IMR-90 (cell line): ENCODE results near the gene C14orf119. TPM values are rescaled to one million over a fixed set of nuclear protein-coding genes. Genes with fewer than 3 reads are reported as not detected.

Experiments
- ATAC-seq: fragments of 200-7000 bp; cut with Tn5 transposase; 2 replicates; pipeline ENCODE4 v1.9.1; 2020; ENCODE audit warnings: low read depth, mild to moderate bottlenecking, moderate library complexity
- BruUV-seq: library from RNA; stranded (reverse); fragments of 400-500 nt; replicated peaks from 2 replicates; lab custom pipeline; 2021; lab: Mats Ljungman, UMichigan
- CTCF ChIA-PET: fragments of 300-600 bp; formaldehyde crosslinking; extraction: SDS; loops from one replicate; lab custom pipeline; 2021; ENCODE audit warnings: antibody characterized with exemption; lab: Yijun Ruan, JAX
- POLR2A ChIA-PET: fragments of 300-600 bp; sonication (Branson Sonifier 250); formaldehyde crosslinking; loops from one replicate; lab custom pipeline; 2022; ENCODE audit warnings: antibody characterized with exemption; ENCODE audit not compliant: unreplicated experiment; lab: Charles Lee
- DNase-seq: peaks from one replicate; pipeline ENCODE4 v3.0.0; 2013
- H2AFZ ChIP-seq: replicated peaks from 2 replicates; pipeline ENCODE3; 2013; ENCODE audit warnings: low read length, mild to moderate bottlenecking; ENCODE audit not compliant: poor library complexity
- H2AK5ac ChIP-seq: 2 replicates; pipeline ENCODE4 v1.6.1; 2013; ENCODE audit warnings: low read depth, low read length, inconsistent platforms
- H2AK9ac ChIP-seq: replicated peaks from 2 replicates; pipeline ENCODE3; 2013; ENCODE audit warnings: mild to moderate bottlenecking, low read depth, low read length, moderate library complexity; ENCODE audit not compliant: poor library complexity
- H2BK120ac ChIP-seq: 2 replicates; pipeline ENCODE4 v1.6.1; 2013; ENCODE audit warnings: low read depth, low read length, inconsistent platforms
- H2BK15ac ChIP-seq: 3 replicates; pipeline ENCODE4 v1.6.1; 2013; ENCODE audit warnings: low read depth, low read length, inconsistent platforms
- H2BK20ac ChIP-seq: 2 replicates; pipeline ENCODE4 v1.6.1; 2013; ENCODE audit warnings: low read depth, mild to moderate bottlenecking, inconsistent platforms, low read length, moderate library complexity
- H2BK5ac ChIP-seq: 2 replicates; pipeline ENCODE4 v1.6.1; 2013; ENCODE audit warnings: mild to moderate bottlenecking, low read depth, low read length, inconsistent platforms; ENCODE audit not compliant: poor library complexity, severe bottlenecking
- H3K14ac ChIP-seq: replicated peaks from 2 replicates; pipeline ENCODE4 v1.6.1; 2013; ENCODE audit warnings: low read depth, low read length, inconsistent platforms
- H3K18ac ChIP-seq: 2 replicates; pipeline ENCODE4 v1.6.1; 2013; ENCODE audit warnings: low read depth, low read length, control low read depth
- H3K23ac ChIP-seq: 2 replicates; pipeline ENCODE4 v1.6.1; 2013; ENCODE audit warnings: low read depth, low read length, inconsistent platforms
- H3K27ac ChIP-seq: 2 replicates; pipeline ENCODE4 v1.5.1; 2013; ENCODE audit warnings: mild to moderate bottlenecking, control low read depth, low read length; ENCODE audit not compliant: insufficient read depth
- H3K27me3 ChIP-seq: 2 replicates; pipeline ENCODE4 v1.6.1; 2013; ENCODE audit warnings: low read length; ENCODE audit not compliant: control insufficient read depth, insufficient read depth
- H3K36me3 ChIP-seq: 2 replicates; pipeline ENCODE4 v1.6.1; 2013; ENCODE audit warnings: low read length, mixed read lengths; ENCODE audit not compliant: control insufficient read depth, insufficient read depth
- H3K4ac ChIP-seq: 2 replicates; pipeline ENCODE4 v1.6.1; 2013; ENCODE audit warnings: low read depth, low read length, inconsistent platforms
- H3K4me1 ChIP-seq: 2 replicates; pipeline ENCODE4 v1.6.1; 2013; ENCODE audit warnings: low read length, mixed read lengths; ENCODE audit not compliant: control insufficient read depth, insufficient read depth
- H3K4me2 ChIP-seq: 2 replicates; pipeline ENCODE4 v1.6.1; 2013; ENCODE audit warnings: low read depth, mild to moderate bottlenecking, control low read depth, low read length, moderate library complexity
- H3K4me3 ChIP-seq: 2 replicates; pipeline ENCODE4 v1.5.1; 2013; ENCODE audit warnings: low read depth, mild to moderate bottlenecking, control low read depth, low read length, moderate library complexity; ENCODE audit not compliant: insufficient read depth
- H3K56ac ChIP-seq: 2 replicates; pipeline ENCODE4 v1.6.1; 2013; ENCODE audit warnings: low read length, inconsistent platforms; ENCODE audit not compliant: insufficient read depth; ENCODE audit errors: extremely low read depth
- H3K79me1 ChIP-seq, 2 experiments: 2 replicates each; pipeline ENCODE4 v1.6.1; 2013; ENCODE audit warnings: low read length in 2 of 2, inconsistent platforms in 1 of 2, low read depth in 1 of 2
- H3K9ac ChIP-seq: 2 replicates; pipeline ENCODE4 v1.6.1; 2013; ENCODE audit warnings: low read depth, low read length, control low read depth
- H3K9me1 ChIP-seq: 2 replicates; pipeline ENCODE4 v1.6.1; 2013; ENCODE audit warnings: low read length, inconsistent platforms; ENCODE audit not compliant: insufficient read depth
- H3K9me3 ChIP-seq: 2 replicates; pipeline ENCODE4 v1.6.1; 2013; ENCODE audit warnings: low read length; ENCODE audit not compliant: control insufficient read depth, insufficient read depth
- H4K20me1 ChIP-seq: 2 replicates; pipeline ENCODE4 v1.6.1; 2013; ENCODE audit warnings: low read length, inconsistent platforms; ENCODE audit not compliant: insufficient read depth
- H4K5ac ChIP-seq: 2 replicates; pipeline ENCODE4 v1.6.1; 2013; ENCODE audit warnings: mild to moderate bottlenecking, low read depth, low read length, control low read depth
- H4K8ac ChIP-seq, 2 experiments: 2 replicates each; pipeline ENCODE4 v1.6.1; 2013; ENCODE audit warnings: low read depth in 2 of 2, low read length in 2 of 2, control low read depth in 1 of 2, inconsistent platforms in 1 of 2
- H4K91ac ChIP-seq: 2 replicates; pipeline ENCODE4 v1.6.1; 2013; ENCODE audit warnings: low read depth, low read length, inconsistent platforms; ENCODE audit not compliant: insufficient read depth
- BHLHE40 ChIP-seq: fragments of 150-350 bp; IDR thresholded peaks from 2 replicates; pipeline ENCODE4 v1.6.1; 2016; ENCODE audit warnings: mild to moderate bottlenecking, low read depth, low read length
- CEBPB ChIP-seq: IDR thresholded peaks from 2 replicates; pipeline ENCODE4 v1.6.1; 2012; ENCODE audit warnings: low read depth, low read length, improper control_type of control experiment
- CHD1 ChIP-seq: IDR thresholded peaks from 2 replicates; pipeline ENCODE4 v1.6.1; 2012; ENCODE audit warnings: low read depth, low read length, improper control_type of control experiment
- CTCF ChIP-seq: conservative IDR thresholded peaks from 2 replicates; pipeline ENCODE4 v1.5.1; 2012; ENCODE audit warnings: mild to moderate bottlenecking, low read depth, low read length, improper control_type of control experiment
- ELK1 ChIP-seq: fragments of 150-350 bp; IDR thresholded peaks from 2 replicates; pipeline ENCODE4 v1.6.1; 2016; ENCODE audit warnings: low read depth, mild to moderate bottlenecking, low read length, moderate library complexity, borderline replicate concordance
- FOS ChIP-seq: fragments of 150-350 bp; IDR thresholded peaks from 2 replicates; pipeline ENCODE4 v1.6.1; 2016; ENCODE audit warnings: low read depth, low read length
- MAFK ChIP-seq: IDR thresholded peaks from 2 replicates; pipeline ENCODE4 v1.6.1; 2012; ENCODE audit warnings: low read depth, low read length, improper control_type of control experiment
- MAZ ChIP-seq: IDR thresholded peaks from 2 replicates; pipeline ENCODE4 v1.6.1; 2012; ENCODE audit warnings: low read depth, mild to moderate bottlenecking, low read length, improper control_type of control experiment, moderate library complexity, borderline replicate concordance
- MXI1 ChIP-seq: IDR thresholded peaks from 2 replicates; pipeline ENCODE4 v1.6.1; 2012; ENCODE audit warnings: low read depth, mild to moderate bottlenecking, low read length, moderate library complexity, borderline replicate concordance
- NFE2L2 ChIP-seq: fragments of 150-350 bp; IDR thresholded peaks from 2 replicates; pipeline ENCODE4 v1.6.1; 2016; ENCODE audit warnings: low read depth, mild to moderate bottlenecking, low read length
- POLR2A ChIP-seq: IDR thresholded peaks from 2 replicates; pipeline ENCODE4 v1.6.1; 2012; ENCODE audit warnings: mild to moderate bottlenecking, low read depth, low read length
- RAD21 ChIP-seq: IDR thresholded peaks from 2 replicates; pipeline ENCODE4 v1.6.1; 2012; ENCODE audit warnings: low read length, improper control_type of control experiment
- RCOR1 ChIP-seq: IDR thresholded peaks from 2 replicates; pipeline ENCODE4 v1.6.1; 2012; ENCODE audit warnings: mild to moderate bottlenecking, low read length, improper control_type of control experiment; ENCODE audit not compliant: insufficient replicate concordance
- RFX5 ChIP-seq: IDR thresholded peaks from 2 replicates; pipeline ENCODE4 v1.8.0; 2012; ENCODE audit warnings: low read depth, mild to moderate bottlenecking, low read length, moderate library complexity
- SMC3 ChIP-seq: fragments of 150-350 bp; IDR thresholded peaks from 2 replicates; pipeline ENCODE4 v1.6.1; 2016; ENCODE audit warnings: low read depth, mild to moderate bottlenecking, antibody characterized with exemption, low read length, moderate library complexity
- dilution Hi-C: fragments of 300-500 bp; cut with HindIII; formaldehyde crosslinking; loops from one replicate; pipeline ENCODE4 v1.14.3; 2018; ENCODE audit warnings: low sequenced_read_pairs; ENCODE audit not compliant: unreplicated experiment
- in situ Hi-C: fragments of 300-500 bp; cut with MboI; formaldehyde crosslinking; loops from 3 replicates; pipeline ENCODE4 v1.14.3; 2019; ENCODE audit warnings: low sequenced_read_pairs, inconsistent platforms, mixed read lengths
- intact Hi-C: fragments of 100-400 bp; cut with micrococcal nuclease; formaldehyde crosslinking; loops from 2 replicates; pipeline ENCODE4 v1.10.0; 2022
- polyA plus RNA-seq, 3 experiments: library from polyadenylated mRNA; depleted of rRNA; stranded (reverse); fragments of >200 nt; gene quantifications; 2 replicates each; pipeline ENCODE4 v1.2.3, GENCODE V29; 2012; ENCODE audit warnings: low replicate concordance in 1 of 3
- total RNA-seq: library from RNA; depleted of rRNA; stranded (reverse); fragments of >200 nt; gene quantifications from 2 replicates; pipeline ENCODE4 v1.2.3, GENCODE V29; 2012
- TF ChIP-seq, protein P1 (sequence below): fragments of 150-350 bp; IDR thresholded peaks from 2 replicates; pipeline ENCODE4 v1.6.1; 2017; ENCODE audit warnings: mild to moderate bottlenecking, antibody characterized with exemption, low read length, low read depth

The C14orf119 gene
- total and polyA plus RNA-seq, 2 of the 4 experiments (the other 2 are of a cell fraction): 74.0 to 83.7 TPM

- no peaks in the 10 kb centered on the region for H3K27me3 ChIP-seq
- no peak overlapping the region for H2BK120ac ChIP-seq
- H4K91ac ChIP-seq: no peak overlapping the region
- TF ChIP-seq CHD1 (no peak), CTCF (no peak), FOS (no peak), MAFK (no peak), NFE2L2 (no peak), BHLHE40 (no peak), ELK1 (no peak), POLR2A (no peak), RAD21 (no peak), RFX5 (no peak), CEBPB (no peak), SMC3 (no peak), MAZ (no peak), RCOR1 (no peak), MXI1 (no peak)
- TF ChIP-seq, protein P1, sequence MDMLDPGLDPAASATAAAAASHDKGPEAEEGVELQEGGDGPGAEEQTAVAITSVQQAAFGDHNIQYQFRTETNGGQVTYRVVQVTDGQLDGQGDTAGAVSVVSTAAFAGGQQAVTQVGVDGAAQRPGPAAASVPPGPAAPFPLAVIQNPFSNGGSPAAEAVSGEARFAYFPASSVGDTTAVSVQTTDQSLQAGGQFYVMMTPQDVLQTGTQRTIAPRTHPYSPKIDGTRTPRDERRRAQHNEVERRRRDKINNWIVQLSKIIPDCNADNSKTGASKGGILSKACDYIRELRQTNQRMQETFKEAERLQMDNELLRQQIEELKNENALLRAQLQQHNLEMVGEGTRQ: no peak
- peaks cover 6% of the 10 kb centered on the region for H3K4me1 ChIP-seq
- H3K23ac ChIP-seq: no peak overlapping the region
- no peaks in the 10 kb centered on the region for H3K36me3 ChIP-seq
- H2AK9ac ChIP-seq: peak overlapping the region; percentile 30
- no peak overlapping the region for H3K27ac ChIP-seq
- no peak overlapping the region for H3K56ac ChIP-seq
- dilution Hi-C loops (no loop called here), in situ Hi-C loops (no loop called here), intact Hi-C loops (no loop called here)
- DNase-seq (no peak), ATAC-seq (no peak)
- CTCF ChIA-PET: interaction anchor here (1.1 kb wide), 1 partner anchor 12 kb away, joined by 3 read pairs; the partner anchor contains the start of gene ACIN1
- no peaks in the 10 kb centered on the region; the same call in 1 of the 2 replicates for H3K9me1 ChIP-seq
- no peak overlapping the region for H3K14ac ChIP-seq
- H4K20me1 ChIP-seq: no peaks in the 10 kb centered on the region
- 0 out of 2 replicates have a peak overlapping the region, but pooled peaks have one; percentile 0 for H2AK5ac ChIP-seq
- no peak overlapping the region for H2BK20ac ChIP-seq
- no peak overlapping the region for H3K4ac ChIP-seq
- POLR2A ChIA-PET: no interaction called here
- no peaks in the 10 kb centered on the region for H3K9me3 ChIP-seq
- H4K8ac ChIP-seq: no peak overlapping the region
- no peak overlapping the region for H2AFZ ChIP-seq
- peaks cover 0 to 2% of the 10 kb centered on the region in 2 experiments; a peak in 1 of 4 replicates for H3K79me1 ChIP-seq
- no peak overlapping the region for H3K9ac ChIP-seq
- BruUV-seq: no TSS peak
- H2BK15ac ChIP-seq: no peak overlapping the region
- no peak overlapping the region for H4K5ac ChIP-seq
- H3K4me3 ChIP-seq: no peak overlapping the region
- H3K4me2 ChIP-seq: no peak overlapping the region
- H3K18ac ChIP-seq: no peak overlapping the region
- no peak overlapping the region for H2BK5ac ChIP-seq
Measured at GRCh38 chr14:23106747-23107045, 11.4 kb downstream of the C14orf119 start.
